Activated CD8-positive, alpha-beta memory T cell treated with anti-CD3 and anti-CD28 coated beads for 36 hours (primary cell): ENCODE results near the gene SCO1. TPM values are rescaled to one million over a fixed set of nuclear protein-coding genes. Genes with fewer than 3 reads are reported as not detected.

Experiments used
- CTCF ChIA-PET: fragments of 350-600 bp; sonication (Branson Sonifier 250); formaldehyde crosslinking; loops from one replicate; lab custom pipeline; 2021; ENCODE audit warnings: antibody characterized with exemption; lab: Charles Lee
- POLR2A ChIA-PET: fragments of 350-600 bp; sonication (Branson Sonifier 250); formaldehyde crosslinking; loops from one replicate; lab custom pipeline; 2021; ENCODE audit warnings: antibody characterized with exemption; lab: Charles Lee
- total RNA-seq, 2 experiments: library from RNA; stranded (reverse); gene quantifications; one replicate each; pipeline ENCODE4 v1.2.3, GENCODE V29; 2021

Gene SCO1
- total RNA-seq, 2 experiments from 2014 or later, result 45.4 to 48.5 TPM

DNA sequence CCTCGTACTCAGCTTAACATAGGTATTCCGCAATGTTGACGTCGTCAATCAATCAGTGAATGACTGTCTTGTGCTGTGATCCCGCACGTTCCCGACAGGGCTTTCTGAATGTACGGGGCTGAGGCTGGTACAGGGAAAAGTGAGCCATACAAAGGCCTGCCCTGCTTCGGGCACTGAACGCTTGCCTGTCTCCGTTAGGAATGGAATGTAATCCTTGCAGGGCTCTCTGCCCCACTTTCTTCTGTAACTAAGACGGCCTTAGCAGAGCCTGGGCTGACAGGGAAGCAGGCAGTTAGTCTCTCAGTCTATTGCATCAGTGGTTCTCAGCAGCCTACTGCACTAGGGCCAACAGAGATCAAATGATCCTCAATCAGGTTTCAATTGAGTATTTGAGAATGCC is 24.0 kb downstream of the SCO1 start:
- CTCF ChIA-PET, result interaction anchor here (1.2 kb wide), 1 partner anchor 21 kb away, joined by 3 read pairs; no protein-coding TSS in a partner anchor
- POLR2A ChIA-PET, result no interaction called here

- CTCF ChIA-PET, result interaction anchor here (0.6 kb wide), 1 partner anchor 9 kb away, joined by 3 read pairs; no protein-coding TSS in a partner anchor
- POLR2A ChIA-PET, result no interaction called here
Observed at GRCh38 chr17:10668775-10669174, 28.6 kb downstream of the SCO1 start.

GRCh38 chr17:10666906-10667305 is 30.4 kb downstream of the SCO1 start:
- ChIA-PET CTCF (interaction anchor here (0.6 kb wide), 1 partner anchor 181 kb away, joined by 4 read pairs; no protein-coding TSS in a partner anchor), POLR2A (no interaction called here)

GRCh38 chr17:10664571-10664970 is 32.8 kb downstream of the SCO1 start:
- CTCF ChIA-PET, result interaction anchor here (0.8 kb wide), 1 partner anchor 181 kb away, joined by 4 read pairs; no protein-coding TSS in a partner anchor
- POLR2A ChIA-PET, result no interaction called here

GRCh38 chr17:10663231-10663630 is 34.1 kb downstream of the SCO1 start:
- ChIA-PET CTCF (no interaction called here), POLR2A (no interaction called here)

DNA sequence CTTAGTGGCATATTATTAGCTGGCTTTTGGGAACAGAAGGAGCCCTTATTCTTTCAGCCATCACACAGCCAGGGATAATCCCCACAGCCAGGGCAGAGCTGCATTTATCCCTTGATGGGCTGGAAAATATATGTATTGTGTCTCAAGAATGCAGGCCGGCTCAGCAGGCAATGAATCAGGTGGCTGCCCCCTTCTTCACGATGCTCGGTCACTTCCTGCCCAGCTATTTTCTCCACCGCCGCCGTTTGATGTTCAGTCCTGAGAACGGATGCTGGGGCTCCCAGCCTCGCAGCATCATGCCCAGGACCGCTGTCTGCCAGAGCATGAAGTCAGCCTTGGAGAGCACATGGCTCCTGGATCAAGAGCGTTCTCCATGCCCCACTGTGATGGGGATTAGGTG is 35.9 kb downstream of the SCO1 start:
- ChIA-PET CTCF (interaction anchor here (0.6 to 1.7 kb wide), 2 partner anchors 44 to 910 kb away, joined by 3 to 4 read pairs; no protein-coding TSS in a partner anchor), POLR2A (no interaction called here)

DNA sequence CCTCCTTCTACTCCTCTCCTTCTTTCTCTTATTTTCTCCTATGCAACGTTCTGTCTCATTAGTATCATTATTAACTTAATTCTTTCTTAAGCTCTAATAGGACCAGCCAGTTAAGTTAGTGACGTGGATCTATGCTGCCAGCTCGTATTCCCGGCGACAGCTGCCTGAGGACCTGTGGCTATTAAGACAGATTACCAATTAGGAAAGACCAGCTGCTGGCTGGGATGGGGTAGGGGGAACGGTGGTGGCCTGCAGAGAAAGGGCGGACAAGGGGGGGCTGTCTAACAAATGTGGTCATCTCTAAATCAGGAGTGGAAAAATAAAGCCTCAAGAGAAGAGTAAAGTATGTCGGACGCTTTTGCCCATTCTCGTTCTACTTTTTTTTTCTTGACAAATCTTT is 39.5 kb downstream of the SCO1 start:
- ChIA-PET CTCF (interaction anchor here (0.7 to 1.0 kb wide), 2 partner anchors 11 to 40 kb away, joined by 3 to 5 read pairs; no protein-coding TSS in a partner anchor), POLR2A (no interaction called here)

DNA sequence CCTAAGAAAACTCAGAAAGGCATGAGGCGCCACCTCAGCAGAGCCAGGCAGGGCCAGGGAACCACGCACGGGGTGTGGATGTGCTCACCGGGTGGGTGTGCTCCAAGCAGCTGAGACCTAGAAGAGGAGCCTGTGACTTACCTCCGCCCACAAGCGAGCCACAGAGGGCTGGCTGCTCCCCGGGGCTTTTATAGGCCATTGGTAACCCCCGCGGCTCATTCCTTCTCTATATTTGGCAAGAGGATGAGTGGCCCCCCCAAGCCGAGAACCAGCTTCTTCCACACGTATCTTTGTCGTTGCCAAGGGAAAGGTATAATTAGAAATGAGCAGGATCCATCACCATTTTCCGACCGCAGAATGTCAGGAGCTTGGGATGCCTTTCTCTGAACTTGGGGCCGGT is 40.2 kb downstream of the SCO1 start, which contains the start of gene MYH3:
MYH3 (minus strand) TSS at position 162 of the 400 bp plus-strand sequence. CDS start 2,245 bp downstream, outside the sequence.
- CTCF ChIA-PET, result interaction anchor here (0.7 to 1.0 kb wide), 2 partner anchors 11 to 39 kb away, joined by 3 to 5 read pairs; no protein-coding TSS in a partner anchor

GRCh38 chr17:10653987-10654386 is 43.3 kb downstream of the SCO1 start:
- ChIA-PET POLR2A (no interaction called here), CTCF (no interaction called here)

More for the DNA sequence above, 40.2 kb downstream of the SCO1 start, which contains the start of gene MYH3:
- POLR2A ChIA-PET, result no interaction called here

- ChIA-PET POLR2A (no interaction called here), CTCF (interaction anchor here (0.6 kb wide), 1 partner anchor 77 kb away, joined by 3 read pairs; no protein-coding TSS in a partner anchor)
Observed at GRCh38 chr17:10652984-10653659, 44.2 kb downstream of the SCO1 start.

- POLR2A ChIA-PET, result no interaction called here
- CTCF ChIA-PET, result no interaction called here
Observed at GRCh38 chr17:10651927-10652326, 45.4 kb downstream of the SCO1 start.

GRCh38 chr17:10649602-10650001 is 47.7 kb downstream of the SCO1 start:
- POLR2A ChIA-PET, result no interaction called here
- CTCF ChIA-PET, result no interaction called here

- POLR2A ChIA-PET, result no interaction called here
- CTCF ChIA-PET, result no interaction called here
Observed at GRCh38 chr17:10648956-10649355, 48.4 kb downstream of the SCO1 start.

DNA sequence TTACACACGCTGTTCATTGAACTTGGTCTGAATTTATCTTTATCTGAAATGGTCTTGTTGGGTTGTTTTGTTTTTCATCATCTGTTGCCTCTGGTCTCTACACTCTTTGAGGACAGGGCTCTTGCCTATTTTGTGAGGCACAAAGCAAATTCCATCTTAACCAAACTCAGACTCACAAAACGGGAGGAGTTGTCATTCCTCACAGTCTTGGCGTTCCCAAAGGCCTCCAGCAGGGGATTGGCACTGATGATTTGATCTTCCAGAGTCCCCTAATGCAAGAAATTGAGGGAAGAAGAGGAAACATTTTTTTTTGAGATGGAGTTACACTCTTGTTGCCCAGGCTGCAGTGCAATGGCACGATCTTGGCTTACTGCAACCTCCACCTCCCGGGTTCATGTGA is 49.0 kb downstream of the SCO1 start:
- CTCF ChIA-PET, result no interaction called here
- POLR2A ChIA-PET, result no interaction called here

DNA sequence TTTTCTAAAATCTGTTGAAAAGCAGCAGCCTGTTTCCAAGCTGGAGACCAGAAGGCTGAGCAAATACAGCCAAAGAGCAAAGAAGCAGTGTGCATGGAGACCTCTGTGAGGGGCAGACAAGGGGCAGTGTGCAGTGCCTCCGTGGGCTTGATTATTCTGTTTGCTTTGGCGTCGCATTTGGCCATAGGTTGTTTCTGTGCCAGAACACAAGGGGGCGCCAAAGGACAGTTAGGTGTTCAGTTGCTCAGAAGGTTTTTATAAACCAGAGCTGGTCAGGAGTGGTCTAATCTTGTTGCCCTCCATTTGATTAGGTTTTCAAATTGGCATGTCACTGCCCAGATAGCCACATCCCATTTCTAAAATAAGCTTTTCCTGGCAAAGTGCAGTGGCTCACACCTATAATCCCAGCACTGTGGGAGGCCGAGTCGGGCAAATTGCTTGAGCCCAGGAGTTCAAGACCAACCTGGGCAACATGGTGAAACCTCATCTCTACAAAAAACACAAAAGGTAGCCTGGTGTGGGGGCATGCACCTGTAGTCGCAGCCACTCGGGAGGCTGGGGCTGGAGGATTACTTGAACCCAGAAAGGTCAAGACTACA is 50.8 kb downstream of the SCO1 start:
- ChIA-PET CTCF (interaction anchor here (0.9 to 2.0 kb wide), 11 partner anchors 10 to 201 kb away, joined by 3 to 15 read pairs (median 5); partner anchors contain the start of gene MYH3), POLR2A (no interaction called here)

- CTCF ChIA-PET, result interaction anchor here (1.2 kb wide), 1 partner anchor 23 kb away, joined by 3 read pairs; no protein-coding TSS in a partner anchor
Observed at GRCh38 chr17:10640475-10640874, 56.9 kb downstream of the SCO1 start.

DNA sequence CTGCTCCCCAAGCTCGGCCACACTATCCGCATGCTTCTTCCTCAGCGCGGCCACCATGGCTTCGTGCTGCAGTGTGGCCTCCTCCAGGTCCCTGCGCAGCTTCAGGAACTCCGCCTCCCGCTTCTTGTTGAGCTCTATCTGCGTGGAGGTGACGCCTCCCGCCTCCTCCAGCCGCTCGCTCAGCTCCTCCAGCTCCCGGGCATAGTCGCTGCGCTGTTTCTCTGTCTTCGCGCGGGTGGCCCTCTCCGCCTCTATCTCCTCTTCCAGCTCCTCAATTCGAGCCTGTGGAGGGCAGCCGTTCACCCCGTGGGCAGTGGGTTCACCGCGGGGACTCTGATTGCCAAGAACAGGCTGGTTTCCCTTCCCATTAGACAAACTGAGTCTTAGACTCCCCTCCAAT is 59.2 kb downstream of the SCO1 start:
- CTCF ChIA-PET, result interaction anchor here (1.2 kb wide), 1 partner anchor 21 kb away, joined by 4 read pairs; no protein-coding TSS in a partner anchor
- POLR2A ChIA-PET, result no interaction called here

More at GRCh38 chr17:10640475-10640874, 56.9 kb downstream of the SCO1 start:
- POLR2A ChIA-PET, result no interaction called here

DNA sequence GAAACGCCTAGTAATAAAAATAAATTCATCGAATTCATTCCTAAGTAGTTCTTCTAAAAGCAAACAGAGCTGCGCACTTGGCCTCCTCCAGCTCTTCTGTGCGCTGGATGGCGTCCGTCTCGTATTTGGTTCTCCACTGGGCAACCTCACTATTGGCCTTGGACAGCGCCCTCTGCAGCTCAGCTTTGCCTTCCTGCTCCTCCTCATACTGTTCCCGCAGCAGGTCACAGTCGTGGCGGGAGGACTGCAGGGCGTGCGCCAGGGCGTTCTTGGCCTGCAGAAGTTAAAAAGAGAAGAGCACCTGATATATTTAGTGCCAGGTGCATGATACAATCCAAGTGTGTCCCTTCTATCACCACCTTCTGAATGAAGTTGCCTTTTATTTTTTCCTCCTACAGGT is 62.0 kb downstream of the SCO1 start:
- CTCF ChIA-PET, result no interaction called here
- POLR2A ChIA-PET, result no interaction called here

- CTCF ChIA-PET, result no interaction called here
- POLR2A ChIA-PET, result no interaction called here
Observed at GRCh38 chr17:10633738-10634379, 63.5 kb downstream of the SCO1 start.
